ENCODE results near the gene TTLL11.

- no peak for TF ChIP-seq CTCF (conservative IDR thresholded peaks at IDR 0.05; ENCODE audit: low read length)
- no peak for TF ChIP-seq EZH2phosphoT487 (IDR thresholded peaks at IDR 0.05; ENCODE audit: borderline replicate concordance, low read depth, low read length)
These were observed 197.8 kb downstream of the TTLL11 start for GRCh38 chr9:121895358-121895757.
